Ecto neural progenitor cell (in vitro differentiated cells): ENCODE measurements around the gene CACNA1H.
A peak's percentile ranks its signal among the peaks of the same experiment; 100 is the strongest.
"Not testable (repeated sequence)": the region's sequence is repeated elsewhere in the genome, so short reads cannot be mapped to it uniquely, and the experiment has no call there.

Experiments used
- DNase-seq: peaks from one replicate; pipeline ENCODE4 v3.0.0-alpha.2; 2018; ENCODE audit warnings: low spot score

Gene CACNA1H

GRCh38 chr16:1174477-1175357, 21.8 kb downstream of the CACNA1H start:
- DNase-seq, result no peak

GRCh38 chr16:1175566-1176279, 22.8 kb downstream of the CACNA1H start:
- no peak for DNase-seq

- DNase-seq, result no peak
These were observed 23.5 kb downstream of the CACNA1H start for GRCh38 chr16:1176280-1176897.

- DNase-seq, result no peak
These were observed 24.1 kb downstream of the CACNA1H start for GRCh38 chr16:1177053-1177452.

- DNase-seq, result no peak
These were observed 24.8 kb downstream of the CACNA1H start for GRCh38 chr16:1177750-1178149.

- no peak for DNase-seq
These were observed 25.5 kb downstream of the CACNA1H start for GRCh38 chr16:1178295-1178910.

- no peak for DNase-seq
These were observed 27.9 kb downstream of the CACNA1H start for GRCh38 chr16:1180549-1181403.

GRCh38 chr16:1181404-1182315, 28.8 kb downstream of the CACNA1H start:
- DNase-seq, result peak; percentile 75

- peak; percentile 60 for DNase-seq
These were observed 29.4 kb downstream of the CACNA1H start for GRCh38 chr16:1182316-1182671.

- peak; percentile 65 for DNase-seq
These were observed 30.3 kb downstream of the CACNA1H start for GRCh38 chr16:1182950-1183907.

GRCh38 chr16:1184156-1184868, 31.4 kb downstream of the CACNA1H start:
- no peak for DNase-seq

GRCh38 chr16:1184980-1185379, 32.1 kb downstream of the CACNA1H start:
- no peak for DNase-seq

- DNase-seq, result not testable (repeated sequence)
These were observed 32.7 kb downstream of the CACNA1H start for GRCh38 chr16:1185460-1186207.

GRCh38 chr16:1188432-1189189, 35.7 kb downstream of the CACNA1H start:
- DNase-seq, result peak; percentile 84

- DNase-seq, result no peak
These were observed 36.5 kb downstream of the CACNA1H start for GRCh38 chr16:1189455-1189854.

GRCh38 chr16:1190789-1191188, 37.9 kb downstream of the CACNA1H start:
- not testable (repeated sequence) for DNase-seq
